GM12865 (cell line): ENCODE data around the gene DLG1.

Experiments
- DNase-seq: peaks from one replicate; pipeline ENCODE4 v3.0.0; 2010; ENCODE audit warnings: low read depth
- H3K4me3 ChIP-seq: 2 replicates; pipeline ENCODE4 v1.5.1; 2011; ENCODE audit warnings: mild to moderate bottlenecking, low read depth, low read length, control low read depth
- TF ChIP-seq, protein P1 (sequence below): IDR thresholded peaks from 2 replicates; pipeline ENCODE4 v1.5.1; 2011; ENCODE audit warnings: low read length, control low read depth, low read depth, inconsistent platforms; ENCODE audit not compliant: insufficient read depth; ENCODE audit errors: missing control alignments

Gene DLG1

DNA sequence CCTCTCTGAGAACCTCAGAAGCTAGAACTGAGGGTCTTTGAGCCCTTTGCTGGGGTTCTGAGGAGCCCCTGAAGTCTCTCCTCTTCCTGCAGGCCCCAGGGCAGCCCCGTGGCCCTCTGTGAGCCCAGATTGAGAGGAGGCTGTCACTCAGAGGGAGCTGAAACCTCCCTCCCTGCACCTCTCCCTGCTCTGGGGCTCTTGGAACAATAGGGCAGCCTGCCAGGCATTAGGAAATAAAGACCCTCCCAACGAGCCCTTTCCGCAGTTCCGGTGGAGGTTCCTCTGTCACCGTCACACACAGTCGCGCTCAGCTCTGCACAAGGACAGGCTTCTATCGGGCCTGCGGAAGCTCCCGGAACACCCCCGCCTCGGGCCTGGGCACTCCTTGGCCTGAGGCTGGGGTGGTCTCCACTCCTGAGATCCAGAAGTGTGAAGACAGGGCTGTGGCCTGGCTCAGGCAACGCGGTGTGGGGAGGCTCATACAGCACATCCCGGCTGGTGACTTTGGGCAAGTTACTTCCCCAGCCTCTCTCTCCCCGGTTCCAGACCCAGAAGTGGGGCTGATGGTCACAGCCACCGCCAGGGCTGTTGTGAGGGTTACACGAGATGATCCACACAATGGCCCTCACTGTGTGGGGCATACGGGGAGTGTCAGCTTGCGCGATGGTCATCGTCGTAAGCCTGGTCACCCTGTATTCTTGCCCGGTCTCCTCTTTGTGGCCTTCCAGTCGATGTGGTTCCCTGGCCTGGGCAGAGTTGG is 286.5 kb downstream of the DLG1 start:
- DNase-seq = no peak
- H3K4me3 ChIP-seq = no peak overlapping the region
- TF ChIP-seq, protein P1, sequence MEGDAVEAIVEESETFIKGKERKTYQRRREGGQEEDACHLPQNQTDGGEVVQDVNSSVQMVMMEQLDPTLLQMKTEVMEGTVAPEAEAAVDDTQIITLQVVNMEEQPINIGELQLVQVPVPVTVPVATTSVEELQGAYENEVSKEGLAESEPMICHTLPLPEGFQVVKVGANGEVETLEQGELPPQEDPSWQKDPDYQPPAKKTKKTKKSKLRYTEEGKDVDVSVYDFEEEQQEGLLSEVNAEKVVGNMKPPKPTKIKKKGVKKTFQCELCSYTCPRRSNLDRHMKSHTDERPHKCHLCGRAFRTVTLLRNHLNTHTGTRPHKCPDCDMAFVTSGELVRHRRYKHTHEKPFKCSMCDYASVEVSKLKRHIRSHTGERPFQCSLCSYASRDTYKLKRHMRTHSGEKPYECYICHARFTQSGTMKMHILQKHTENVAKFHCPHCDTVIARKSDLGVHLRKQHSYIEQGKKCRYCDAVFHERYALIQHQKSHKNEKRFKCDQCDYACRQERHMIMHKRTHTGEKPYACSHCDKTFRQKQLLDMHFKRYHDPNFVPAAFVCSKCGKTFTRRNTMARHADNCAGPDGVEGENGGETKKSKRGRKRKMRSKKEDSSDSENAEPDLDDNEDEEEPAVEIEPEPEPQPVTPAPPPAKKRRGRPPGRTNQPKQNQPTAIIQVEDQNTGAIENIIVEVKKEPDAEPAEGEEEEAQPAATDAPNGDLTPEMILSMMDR = no peak

DNA sequence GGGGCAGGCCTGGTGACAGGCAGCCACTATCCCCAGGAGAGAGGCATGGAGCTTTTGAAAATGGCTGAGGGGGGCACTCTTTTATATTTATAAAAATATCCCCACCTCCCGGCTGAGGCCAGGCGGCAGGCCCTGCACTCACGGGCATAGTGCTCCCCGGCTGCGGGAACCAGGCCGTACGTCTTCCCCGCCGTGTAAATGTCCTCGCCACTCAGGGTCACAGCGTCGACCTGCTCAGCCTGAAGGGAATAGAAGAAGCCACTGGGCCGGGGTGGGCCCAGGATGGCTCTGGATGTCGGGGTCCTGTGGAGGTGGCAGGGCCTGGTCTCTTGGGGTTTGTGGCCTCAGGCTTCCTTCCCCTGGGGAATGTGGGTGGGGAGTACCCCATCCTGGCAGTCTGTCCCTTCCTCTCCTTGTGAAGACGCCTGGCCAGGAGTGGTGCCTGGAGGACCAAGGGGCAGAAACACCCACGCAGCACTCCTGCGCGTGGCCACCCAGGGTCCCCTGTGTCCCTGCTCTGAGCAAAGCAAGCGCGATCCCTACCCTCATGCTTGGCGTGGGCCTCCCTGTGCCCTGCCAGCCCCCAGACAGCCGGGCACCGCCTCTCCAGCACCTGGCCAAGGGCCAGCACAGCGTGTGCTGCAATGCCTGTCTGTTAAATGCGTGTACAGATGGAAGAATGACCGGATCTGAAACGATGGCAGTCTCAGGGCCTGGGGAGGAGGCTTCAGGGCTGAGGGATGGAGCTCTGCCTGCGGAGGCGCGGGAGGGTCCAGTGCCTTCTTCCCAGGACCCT is 287.7 kb downstream of the DLG1 start:
- DNase-seq = no peak
- no peak overlapping the region for H3K4me3 ChIP-seq
- TF ChIP-seq, protein P1 = no peak

DNA sequence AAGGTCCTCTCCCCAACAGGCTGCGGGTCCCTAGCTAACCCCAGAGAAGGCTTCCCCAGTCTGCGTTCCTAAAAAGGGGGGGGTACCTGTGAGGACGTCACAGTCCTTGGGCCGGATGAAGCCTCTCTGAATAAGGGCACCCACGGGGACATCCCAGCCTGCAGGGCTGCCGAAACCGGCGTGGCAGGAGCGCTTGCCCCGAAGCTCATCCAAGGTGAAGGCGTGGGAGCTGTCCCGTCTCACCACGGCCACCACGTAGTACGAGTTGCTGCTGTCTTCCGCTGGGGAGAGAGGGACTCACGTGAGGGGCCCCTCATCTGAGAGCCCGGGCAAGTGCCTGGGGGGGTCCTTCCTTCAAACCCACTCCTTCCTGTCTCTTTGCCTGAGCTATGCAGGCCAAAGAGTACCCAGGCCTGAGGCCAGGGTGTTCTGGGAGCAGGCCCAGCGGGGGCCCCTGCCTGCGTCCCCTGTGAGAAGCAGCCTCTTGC is 288.8 kb downstream of the DLG1 start:
- no peak for DNase-seq
- TF ChIP-seq, protein P1 = no peak
- no peak overlapping the region for H3K4me3 ChIP-seq

DNA sequence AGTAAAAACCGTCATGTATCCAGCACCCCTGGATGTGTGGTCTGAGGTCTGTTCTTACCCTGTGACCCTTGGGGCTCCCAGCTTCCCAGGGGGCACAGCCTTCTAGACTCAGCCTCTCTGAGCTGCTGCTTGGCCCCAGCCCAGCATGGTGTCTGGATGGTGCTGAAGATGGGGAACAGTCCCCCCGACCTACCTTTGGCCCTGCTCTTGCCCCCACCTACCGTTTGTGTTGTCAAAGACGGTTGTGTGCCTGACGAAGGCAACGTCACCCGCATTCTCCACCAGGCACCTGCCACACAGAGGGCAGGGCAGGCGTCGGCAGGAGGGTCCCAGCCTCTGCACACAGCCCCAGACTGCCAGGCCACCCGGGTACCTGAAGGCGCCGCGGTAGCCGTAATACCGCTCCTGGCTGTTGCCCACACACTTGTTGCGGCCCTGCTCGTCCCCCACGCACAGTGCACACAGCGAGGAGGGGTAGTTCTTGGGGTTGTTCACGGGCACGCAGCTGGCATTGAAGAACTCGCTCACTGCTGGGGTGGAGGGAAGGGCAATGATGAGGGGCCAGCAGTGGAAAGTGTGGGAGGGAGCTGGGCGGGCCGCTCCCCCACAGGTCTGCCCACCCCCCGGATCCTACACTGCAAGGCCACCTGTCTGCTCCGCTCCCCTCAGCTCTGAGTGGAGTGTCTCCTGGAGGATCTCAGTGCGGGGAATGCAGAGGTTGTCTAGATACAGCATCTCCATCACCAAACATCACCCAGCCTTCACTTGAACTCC is 289.8 kb downstream of the DLG1 start:
- DNase-seq = no peak
- TF ChIP-seq, protein P1 = no peak

DNA sequence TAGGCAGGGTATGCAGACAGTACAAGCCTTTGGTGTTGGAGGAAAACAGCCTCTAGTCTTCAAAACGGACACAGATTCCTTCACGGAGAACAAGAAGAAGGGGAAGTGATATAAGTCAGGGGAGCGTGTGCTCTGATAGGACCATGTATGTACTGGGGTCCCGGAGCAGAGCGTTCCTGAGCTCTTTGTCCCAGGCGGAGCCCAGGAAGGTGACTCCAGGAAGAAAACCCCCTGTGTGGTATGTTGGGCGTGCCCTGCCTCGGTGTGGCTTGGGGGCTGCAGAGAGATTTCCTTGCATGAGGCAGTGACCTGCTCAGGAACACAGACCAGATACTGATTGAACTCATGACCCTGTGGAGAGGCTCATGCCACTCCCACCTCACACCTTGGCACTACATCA is 290.5 kb downstream of the DLG1 start:
- DNase-seq = no peak
- H3K4me3 ChIP-seq = no peak overlapping the region
- TF ChIP-seq, protein P1 = no peak

More for the DNA sequence above, 289.8 kb downstream of the DLG1 start:
- H3K4me3 ChIP-seq = no peak overlapping the region

DNA sequence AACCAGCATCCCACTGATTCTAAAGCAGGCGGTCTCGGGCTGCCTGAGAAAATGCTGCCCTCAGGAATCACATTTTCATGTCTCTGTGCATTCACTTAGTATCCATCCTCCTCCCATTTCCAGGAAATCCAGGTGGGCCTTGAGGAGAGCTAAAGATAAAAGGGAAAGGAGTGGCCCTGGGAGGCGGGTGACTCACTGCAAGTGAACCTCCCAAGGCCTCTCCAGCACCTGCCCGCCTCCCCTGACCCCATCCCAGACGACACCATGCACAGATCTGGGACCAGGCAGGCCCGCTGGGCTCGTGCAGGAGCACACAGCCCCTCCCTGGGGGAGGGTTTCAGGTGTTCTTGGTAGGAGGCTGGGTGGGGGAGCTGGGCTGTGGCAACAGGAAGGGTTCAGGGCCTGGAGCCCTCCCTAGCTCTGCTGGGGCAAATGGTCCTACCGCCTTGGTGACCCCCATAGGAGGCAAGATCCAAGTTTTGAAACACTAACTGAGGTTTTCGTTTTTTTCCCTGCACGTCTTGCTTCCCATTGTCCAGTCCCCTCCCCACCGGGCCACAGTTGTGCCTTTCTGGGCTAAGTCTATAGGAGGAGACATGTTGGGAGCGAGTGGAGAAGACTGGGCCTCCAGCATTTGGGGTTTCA is 291.0 kb downstream of the DLG1 start:
- TF ChIP-seq, protein P1 = no peak
- H3K4me3 ChIP-seq = no peak overlapping the region
- DNase-seq = no peak
